ENCODE measurements around the gene ATN1. TPM values are rescaled to one million over a fixed set of nuclear protein-coding genes. Genes with fewer than 3 reads are reported as not detected.

The ATN1 gene
- total and polyA plus RNA-seq, 2 of the 8 experiments (the other 6 are each of a cell fraction or from before 2014, with no cell fraction given): 20.6 to 73.4 TPM

DNA sequence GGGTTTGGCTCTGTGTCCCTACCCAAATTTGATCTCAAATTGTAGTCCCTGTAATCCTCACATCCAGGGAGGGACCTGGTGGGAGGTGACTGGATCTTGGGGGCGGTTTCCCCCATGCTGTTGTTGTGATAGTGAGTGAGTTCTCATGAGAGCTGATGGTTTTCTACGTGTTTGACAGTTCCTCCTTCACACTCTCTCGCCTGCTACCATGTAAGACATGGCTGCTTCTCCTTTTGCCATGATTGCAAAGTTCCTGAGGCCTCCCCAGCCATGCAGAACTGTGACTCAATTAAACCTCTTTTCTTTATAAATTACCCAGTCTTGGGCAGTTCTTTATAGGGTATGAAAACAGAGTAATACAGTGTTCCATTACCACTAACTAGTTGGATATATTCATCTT is 33.4 kb upstream of the ATN1 start:
- H4K20me1 ChIP-seq (replicated peaks in 1 of 2; ENCODE audit: control insufficient read depth in 1 of 2, insufficient read depth in 2 of 2, low read length in 2 of 2): no peaks in the 10 kb centered on the region
- H3K4me1 ChIP-seq (replicated peaks in 1 of 4; ENCODE audit: control insufficient read depth in 3 of 4, insufficient read depth in 4 of 4, low read length in 3 of 4): peaks cover 0 to 4% (median 2%) of the 10 kb centered on the region in 4 experiments; a peak in 4 of 7 replicates
- ChIA-PET POLR2A (ENCODE audit: partially characterized antibody) (interaction anchor here (0.8 to 4.5 kb wide), 8 partner anchors 11 to 205 kb away, joined by 3 to 22 read pairs (median 4); partner anchors contain the start of genes LRRC23, PTMS, TPI1 and ZNF384), CTCF (ENCODE audit: partially characterized antibody) (interaction anchor here (0.5 to 5.0 kb wide), 4 partner anchors 22 to 728 kb away, joined by 3 to 84 read pairs (median 4); partner anchors contain the start of genes SPSB2 and TPI1)
- no peak overlapping the region for H2BK12ac ChIP-seq (ENCODE audit: low read depth, low read length)
- no peaks in the 10 kb centered on the region for H3K79me1 ChIP-seq (ENCODE audit: low read depth, low read length)
- no peak overlapping the region for H4K5ac ChIP-seq (ENCODE audit: insufficient read length, low read depth, low read length)
- FAIRE-seq (no peak), DNase-seq (ENCODE audit: low read depth in 1 of 2, low spot score in 2 of 2) (no peak)
- no peak overlapping the region for H2AK5ac ChIP-seq (ENCODE audit: low read depth, low read length)
- H3K27me3 ChIP-seq (replicated peaks in 1 of 4; ENCODE audit: control insufficient read depth in 3 of 4, extremely low read depth in 1 of 4, insufficient read depth in 3 of 4, low read length in 3 of 4): no peaks in the 10 kb centered on the region
- no peaks in the 10 kb centered on the region for H3K79me2 ChIP-seq (ENCODE audit: control insufficient read depth in 1 of 2, insufficient read depth in 2 of 2, low read length in 2 of 2)
- H3K9ac ChIP-seq (replicated peaks in 1 of 4; ENCODE audit: extremely low read depth in 1 of 4, low read depth in 3 of 4, low read length in 3 of 4): no peak overlapping the region
- H3K56ac ChIP-seq (replicated peaks; ENCODE audit: insufficient read length, low read depth, low read length): no peak overlapping the region
- H3K36me3 ChIP-seq (ENCODE audit: control insufficient read depth in 2 of 4, insufficient read depth in 4 of 4, low read length in 3 of 4): no peaks in the 10 kb centered on the region
- no peak overlapping the region for H3K18ac ChIP-seq (ENCODE audit: extremely low read depth, low read length)
- H2BK120ac ChIP-seq (replicated peaks; ENCODE audit: low read depth, low read length): no peak overlapping the region
- H3K23ac ChIP-seq (ENCODE audit: insufficient read length): no peak overlapping the region
- no peak overlapping the region for H4K8ac ChIP-seq (ENCODE audit: extremely low read depth, insufficient read depth, low read length)
- no peak overlapping the region for H2BK15ac ChIP-seq (ENCODE audit: low read length)
- WGBS, 2 experiments (ENCODE audit: extremely low coverage in 1 of 2, insufficient coverage in 1 of 2, insufficient read length in 1 of 2, insufficient replicate concordance in 2 of 2, low coverage in 1 of 2, low lambda C conversion rate in 2 of 2, missing lambda C conversion rate in 1 of 2): 85% methylated on average over 3 of the region's 3 CpGs; no CpG with 5 or more reads in 1 of the 2 experiments
- H4K91ac ChIP-seq (replicated peaks; ENCODE audit: insufficient read length, low read length): no peak overlapping the region
- no peak overlapping the region for H3K4me3 ChIP-seq (ENCODE audit: extremely low read depth in 1 of 4, insufficient read depth in 2 of 4, low read depth in 3 of 4, low read length in 4 of 4)
- H3K23me2 ChIP-seq (ENCODE audit: low read depth, low read length): no peaks in the 10 kb centered on the region
- H3K4ac ChIP-seq (replicated peaks; ENCODE audit: insufficient read length, low read depth, low read length): no peak overlapping the region
- no peak overlapping the region for H2BK5ac ChIP-seq (ENCODE audit: low read depth, low read length)
- no peak overlapping the region for H3K14ac ChIP-seq (ENCODE audit: insufficient read length)
- no peak overlapping the region for H3K27ac ChIP-seq (ENCODE audit: low read depth, low read length)
- H3K4me2 ChIP-seq (ENCODE audit: insufficient read depth in 1 of 2, low read depth in 2 of 2, low read length in 2 of 2): no peak overlapping the region
- H2BK20ac ChIP-seq (ENCODE audit: low read length): no peak overlapping the region
- no peaks in the 10 kb centered on the region for H3K9me3 ChIP-seq (ENCODE audit: insufficient read depth in 2 of 2, low read depth in 1 of 2, low read length in 1 of 2)
- no peak overlapping the region for H2AFZ ChIP-seq (ENCODE audit: low read length)
- TF ChIP-seq CHD2 (IDR thresholded peaks at IDR 0.05; ENCODE audit: low read length) (no peak), KDM1A (IDR thresholded peaks at IDR 0.05; ENCODE audit: borderline replicate concordance, low read length) (no peak), CEBPB (IDR thresholded peaks at IDR 0.05; ENCODE audit: low read depth, low read length) (no peak), TAF7 (optimal IDR thresholded peaks at IDR 0.05; ENCODE audit: borderline replicate concordance, low read depth, low read length) (no peak), CTCF (IDR thresholded peaks at IDR 0.05; ENCODE audit: control extremely low read depth in 1 of 3, insufficient read depth in 1 of 3, low read depth in 1 of 3, low read length in 3 of 3) (no peak), CHD1 (IDR thresholded peaks at IDR 0.05; ENCODE audit: low read depth, low read length) (no peak), NANOG (IDR thresholded peaks at IDR 0.05; ENCODE audit: insufficient read depth, low read depth, low read length, poor library complexity, severe bottlenecking) (no peak), SP1 (IDR thresholded peaks at IDR 0.05; ENCODE audit: low read depth, low read length) (no peak), TCF12 (IDR thresholded peaks at IDR 0.05; ENCODE audit: low read depth, low read length) (no peak), FOSL1 (IDR thresholded peaks at IDR 0.05; ENCODE audit: insufficient read depth, low read depth, low read length) (no peak)
- TF ChIP-seq, protein P1, sequence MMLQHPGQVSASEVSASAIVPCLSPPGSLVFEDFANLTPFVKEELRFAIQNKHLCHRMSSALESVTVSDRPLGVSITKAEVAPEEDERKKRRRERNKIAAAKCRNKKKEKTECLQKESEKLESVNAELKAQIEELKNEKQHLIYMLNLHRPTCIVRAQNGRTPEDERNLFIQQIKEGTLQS (IDR thresholded peaks at IDR 0.05; ENCODE audit: insufficient read depth, low read depth, low read length): no peak

Measured in H1 (cell line).